GM20431 (cell line): ENCODE measurements around the gene PACRG.

ENCODE experiments used
- in situ Hi-C: fragments of 300-500 bp; cut with MseI, MboI; formaldehyde crosslinking; loops from one replicate; pipeline ENCODE4 v1.15.0; 2020; ENCODE audit warnings: low sequenced_read_pairs; ENCODE audit not compliant: unreplicated experiment

The PACRG gene

DNA sequence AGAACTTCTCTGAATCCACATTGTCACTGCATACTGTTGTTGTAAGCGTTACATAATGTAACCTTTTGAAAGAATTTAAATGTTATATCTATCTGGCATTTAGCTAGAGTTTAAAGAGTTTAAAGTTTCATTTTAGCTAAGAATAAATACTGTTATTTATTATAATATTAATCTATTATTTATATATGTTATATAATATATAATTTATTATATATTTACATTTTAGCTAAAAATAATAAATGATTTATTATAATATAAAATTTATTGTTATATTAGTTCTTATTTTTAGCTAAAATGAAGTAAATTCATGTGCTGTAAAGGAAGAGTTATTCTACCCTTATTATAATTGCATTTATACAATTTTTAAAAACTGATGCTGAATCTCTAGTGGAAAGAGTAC is 431.3 kb downstream of the PACRG start:
- in situ Hi-C loops = no loop called here

DNA sequence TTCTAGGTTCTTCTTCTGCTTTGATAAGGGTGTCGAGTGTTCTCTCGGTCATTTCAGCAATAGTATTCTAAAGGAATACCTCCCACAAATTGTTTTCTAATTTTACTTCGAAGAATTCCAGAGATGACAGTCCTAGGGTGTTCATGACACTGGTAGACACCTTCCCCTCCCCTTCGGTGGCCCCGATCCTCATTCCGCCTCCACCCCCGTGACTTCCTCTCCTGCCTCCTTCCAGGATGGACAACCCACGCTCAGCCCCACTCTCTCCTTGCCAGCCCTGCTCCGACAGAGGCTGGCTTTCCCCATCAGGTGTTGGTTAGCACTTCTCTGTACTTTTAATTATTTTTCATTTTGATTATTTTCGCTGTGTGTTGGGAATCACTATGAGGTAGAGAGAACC is 431.9 kb downstream of the PACRG start:
- in situ Hi-C loops = no loop called here

DNA sequence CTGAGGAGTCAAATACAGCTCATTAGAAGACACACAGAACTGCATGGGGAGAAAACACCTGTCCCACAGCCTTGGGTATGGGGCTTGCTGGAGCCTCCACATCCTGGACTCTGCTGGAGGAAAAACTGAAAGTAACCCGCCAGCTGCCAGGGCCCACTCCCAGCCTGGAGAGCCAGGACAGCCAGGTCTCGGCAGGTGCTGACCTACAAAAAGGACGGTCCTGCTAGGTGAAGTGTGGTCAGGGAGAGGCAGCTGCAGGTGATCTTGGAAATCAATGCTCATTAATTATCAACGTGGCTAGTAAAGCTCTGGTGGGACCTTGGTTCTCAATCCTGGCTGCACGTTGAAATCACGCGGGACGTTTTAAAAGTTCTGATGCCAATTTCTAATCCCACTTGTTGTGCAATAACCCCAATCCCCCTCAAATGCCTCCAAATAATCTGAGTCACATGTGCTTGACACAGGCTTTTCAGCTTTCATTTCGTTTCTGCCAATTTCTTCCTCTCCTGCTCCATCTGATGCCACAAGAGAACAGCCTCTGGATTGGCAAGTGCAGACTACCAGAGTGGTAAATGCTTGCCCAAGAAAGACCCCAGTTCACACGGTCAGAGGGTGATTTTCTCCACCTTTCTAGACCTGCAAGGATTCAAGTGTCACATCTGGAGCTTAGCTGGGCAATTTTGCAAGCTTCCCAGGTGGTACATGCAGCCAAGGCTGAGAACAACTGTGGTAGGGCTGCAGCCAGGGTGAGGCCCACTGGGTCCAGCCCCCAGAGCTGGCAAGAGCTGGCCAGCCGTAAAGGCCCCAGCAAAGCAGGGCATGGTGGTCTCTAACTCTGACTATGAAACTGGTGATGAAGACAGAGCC is 434.5 kb downstream of the PACRG start:
- in situ Hi-C loops = no loop called here

DNA sequence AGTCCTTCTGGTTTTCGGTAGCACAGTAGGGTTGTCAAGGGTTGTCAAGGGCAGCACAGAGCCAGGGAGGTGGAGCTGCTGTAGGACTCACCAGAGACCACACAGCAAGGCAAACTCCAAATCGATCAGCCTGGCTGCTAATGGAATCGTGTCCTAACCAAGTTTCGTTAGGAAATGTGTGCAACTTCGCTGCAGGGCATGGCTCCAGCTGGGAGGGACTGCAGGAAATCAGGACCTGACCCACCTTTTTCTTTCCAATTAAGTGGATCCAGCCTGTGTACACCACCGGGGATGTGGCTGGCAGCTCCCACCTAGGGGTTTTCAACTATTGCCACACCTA is 435.1 kb downstream of the PACRG start:
- in situ Hi-C loops = no loop called here

DNA sequence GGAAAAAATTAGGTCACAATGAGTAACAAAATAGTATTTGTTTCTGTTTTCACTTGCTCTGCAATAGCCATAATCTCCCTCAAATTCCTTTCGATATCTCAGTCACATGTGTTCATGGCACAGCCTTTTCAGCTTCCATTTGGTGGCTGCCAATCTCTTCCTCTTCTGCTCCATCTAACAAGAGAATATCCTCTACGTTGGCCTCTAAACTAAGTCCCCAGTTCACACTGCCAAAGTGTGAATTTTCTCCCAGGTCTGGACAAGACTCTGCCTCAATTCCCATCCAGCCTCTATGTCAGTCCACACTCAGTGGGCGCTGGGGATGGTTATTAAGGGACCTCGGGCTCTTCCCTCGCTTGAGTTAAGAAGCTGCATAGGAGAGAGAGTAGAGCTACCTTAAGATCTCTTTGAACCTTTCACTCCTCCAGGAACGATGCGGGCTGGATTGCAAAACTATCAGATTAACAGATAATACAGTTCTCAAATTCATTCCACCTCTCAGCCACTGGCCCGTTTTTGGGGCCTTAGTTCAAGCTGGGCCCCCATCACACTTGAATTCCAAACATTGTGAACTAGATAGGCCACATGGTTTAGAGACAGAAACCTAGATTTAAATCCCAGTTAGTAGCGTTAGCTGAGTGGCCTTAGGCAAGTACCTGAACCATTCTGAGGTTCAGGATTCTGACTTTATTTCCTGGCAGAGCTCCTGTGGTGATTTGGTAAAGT is 436.6 kb downstream of the PACRG start:
- in situ Hi-C loops = no loop called here

DNA sequence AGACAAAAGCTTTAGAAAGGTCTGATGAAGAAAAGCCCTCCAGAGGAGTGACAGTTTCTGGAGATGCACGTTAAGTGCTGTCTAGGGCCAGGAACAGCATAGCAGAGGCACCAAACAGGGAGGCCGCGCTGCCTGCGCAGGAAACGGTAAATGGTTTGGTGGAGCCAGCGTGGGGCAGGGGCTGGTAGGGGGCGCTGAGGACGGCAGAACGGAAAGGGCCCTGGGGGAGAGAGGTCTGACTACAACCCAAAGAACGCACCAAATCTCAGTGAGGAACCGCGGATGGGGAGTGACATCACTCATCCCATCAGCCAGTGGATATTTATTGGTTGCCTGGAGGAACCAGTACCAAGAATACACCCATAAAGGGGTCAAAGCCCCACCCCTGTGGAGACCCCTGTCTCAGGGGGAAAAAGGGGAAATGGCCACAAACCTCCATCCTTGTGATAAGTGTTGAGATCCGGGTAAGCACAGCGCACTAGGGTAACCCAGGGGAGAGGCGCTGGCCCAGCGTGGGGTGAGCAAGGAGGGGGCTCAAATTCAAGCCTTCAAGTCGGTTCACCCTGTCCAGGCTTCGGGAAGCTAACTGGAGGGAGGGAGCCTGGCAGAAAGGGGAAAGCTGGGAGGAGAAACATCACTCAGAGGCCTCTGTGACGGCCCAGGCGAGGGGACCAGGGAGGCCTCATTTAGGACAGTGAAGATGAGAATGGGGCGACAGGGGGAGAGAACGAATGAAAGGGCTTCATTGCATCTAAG is 437.6 kb downstream of the PACRG start:
- in situ Hi-C loops = no loop called here

DNA sequence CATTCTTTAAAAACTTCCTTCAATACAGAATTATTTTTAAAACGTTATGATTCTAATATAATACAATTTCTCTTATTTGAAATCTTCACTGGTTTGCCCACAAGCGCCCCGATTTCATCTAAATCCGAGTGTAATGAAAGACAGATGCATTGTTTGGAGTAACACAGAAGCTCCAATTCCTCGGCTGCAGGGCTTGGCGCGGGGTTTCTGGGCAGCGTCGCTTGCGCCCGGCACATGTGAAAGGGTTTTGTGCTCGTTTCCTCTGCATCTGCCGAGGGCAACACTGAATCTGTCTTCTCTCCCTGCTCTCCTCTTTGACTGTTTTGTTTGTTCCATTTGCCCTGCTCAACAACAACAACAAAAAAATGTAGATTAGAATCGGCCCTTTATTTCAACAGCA is 438.1 kb downstream of the PACRG start:
- in situ Hi-C loops = no loop called here

DNA sequence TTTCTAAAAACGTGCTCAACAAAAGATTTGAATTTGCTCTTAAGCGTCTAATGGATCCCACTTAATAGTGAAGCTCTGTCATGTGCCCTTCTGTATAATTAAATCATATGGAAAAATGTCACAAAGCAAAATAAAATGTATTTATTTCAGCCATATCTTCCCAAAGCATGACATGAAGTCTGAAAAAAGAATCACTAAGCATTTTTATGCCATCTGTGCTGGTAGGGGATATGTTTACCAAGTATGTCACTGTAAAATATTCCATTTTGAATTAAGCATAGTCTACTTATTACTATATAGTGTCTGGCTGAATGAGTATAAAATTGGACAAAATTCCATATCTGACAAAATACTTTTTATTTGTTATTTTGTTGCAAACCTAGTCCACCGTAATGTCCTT is 438.7 kb downstream of the PACRG start:
- in situ Hi-C loops = no loop called here

DNA sequence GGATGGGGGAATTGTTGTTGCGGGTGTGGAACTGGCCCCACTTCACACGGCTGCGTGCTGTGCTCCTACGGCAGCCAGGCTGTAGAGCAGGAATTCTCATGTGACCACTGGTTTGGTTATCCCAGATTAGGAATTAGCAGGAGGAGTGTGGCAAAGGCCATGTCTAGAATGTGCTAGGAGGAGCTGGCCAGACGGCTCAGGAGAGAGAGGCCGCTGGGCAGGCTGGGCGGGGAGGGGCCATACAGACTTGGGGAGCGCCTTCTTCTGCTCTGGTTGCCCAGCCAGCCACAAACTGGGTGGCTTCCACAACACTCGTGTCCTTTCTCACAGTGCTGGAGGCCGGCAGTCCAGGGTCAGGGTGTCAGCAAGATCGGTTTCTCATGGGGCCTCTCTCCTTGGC is 441.7 kb downstream of the PACRG start:
- in situ Hi-C loops = no loop called here

DNA sequence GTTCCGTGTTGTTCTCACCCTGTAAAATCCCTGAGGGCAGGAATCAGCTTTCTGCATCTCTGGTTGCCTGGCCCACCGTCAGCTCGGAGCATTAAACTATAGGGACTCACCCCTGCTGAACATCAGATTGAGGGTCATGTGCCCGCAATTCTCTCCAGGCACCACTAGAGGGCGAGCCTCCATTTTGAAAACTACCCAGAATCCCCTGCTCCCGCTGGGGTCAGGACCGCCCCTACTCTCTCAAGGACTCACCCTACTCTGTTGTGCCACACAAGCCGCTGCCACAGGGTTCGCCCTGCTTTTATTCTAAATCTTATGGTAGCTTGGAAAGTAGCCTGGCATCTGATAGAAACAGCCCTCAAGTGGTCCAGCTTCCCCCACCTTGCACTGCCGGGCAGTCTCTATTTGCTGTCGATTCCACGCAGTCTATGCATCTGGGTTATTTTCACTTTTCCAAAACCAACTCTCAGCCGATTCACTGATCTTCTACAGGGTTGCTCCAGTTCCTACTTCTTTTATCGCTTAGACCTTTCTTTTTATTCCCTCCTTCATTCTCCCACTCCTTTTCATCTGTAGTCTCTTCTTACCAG is 442.6 kb downstream of the PACRG start:
- in situ Hi-C loops = no loop called here

DNA sequence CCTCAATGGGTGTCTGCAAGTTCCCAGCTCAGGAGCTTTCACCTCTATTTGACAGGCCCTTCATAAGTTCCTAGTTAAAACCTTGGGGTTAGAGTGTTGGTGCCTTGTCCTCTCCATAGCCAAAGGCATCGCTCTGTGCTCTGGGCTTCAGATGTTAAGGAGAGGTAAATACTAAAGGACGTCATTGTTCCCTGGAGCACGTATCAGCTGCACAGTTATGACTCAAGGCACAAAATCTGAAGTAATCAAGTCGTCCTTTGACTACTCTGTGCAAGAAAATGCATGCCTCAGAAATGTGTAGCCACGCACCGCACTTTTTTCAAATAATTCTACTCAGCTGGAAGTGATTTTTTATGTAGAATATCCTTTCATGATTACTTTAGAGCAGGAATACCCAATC is 446.0 kb downstream of the PACRG start:
- in situ Hi-C loops = no loop called here

DNA sequence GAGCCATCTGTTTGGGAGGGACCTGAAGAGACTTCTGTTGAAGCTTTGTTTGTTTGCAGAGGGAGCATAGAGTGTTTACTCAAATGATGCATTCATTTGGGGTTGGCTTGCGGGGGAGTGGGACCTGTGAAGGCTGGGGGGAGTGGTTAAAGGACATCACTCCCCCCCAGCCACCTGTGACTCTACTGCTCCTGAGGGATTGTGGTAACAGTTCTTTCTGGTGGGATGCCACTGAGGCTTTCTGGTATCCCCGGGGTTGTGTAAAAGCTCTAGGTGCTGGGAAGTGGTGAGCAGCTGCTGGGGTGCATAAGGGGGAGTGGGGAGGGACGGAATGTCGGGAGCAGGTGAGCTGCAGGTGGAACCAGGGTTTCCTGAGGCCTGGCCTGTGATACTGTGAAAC is 447.5 kb downstream of the PACRG start:
- in situ Hi-C loops = no loop called here

DNA sequence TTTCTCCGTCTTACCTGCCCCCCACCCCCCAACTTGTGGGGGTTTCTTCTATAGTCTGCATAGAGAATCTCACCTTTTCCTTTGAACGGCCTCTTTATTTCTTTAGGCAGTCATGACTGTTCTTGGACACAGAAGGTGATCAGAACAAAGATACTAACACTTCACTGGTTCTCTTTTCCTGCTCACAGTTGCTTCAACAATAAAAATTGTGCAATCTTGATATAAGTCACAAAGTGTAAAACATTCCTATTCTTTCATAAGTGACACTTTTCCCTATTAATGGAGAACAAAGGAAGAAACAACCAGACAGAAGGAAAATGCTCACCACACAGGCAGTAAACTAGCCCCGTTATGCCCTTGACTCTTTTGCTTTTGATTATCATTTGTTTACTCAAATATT is 448.3 kb downstream of the PACRG start:
- in situ Hi-C loops = no loop called here

DNA sequence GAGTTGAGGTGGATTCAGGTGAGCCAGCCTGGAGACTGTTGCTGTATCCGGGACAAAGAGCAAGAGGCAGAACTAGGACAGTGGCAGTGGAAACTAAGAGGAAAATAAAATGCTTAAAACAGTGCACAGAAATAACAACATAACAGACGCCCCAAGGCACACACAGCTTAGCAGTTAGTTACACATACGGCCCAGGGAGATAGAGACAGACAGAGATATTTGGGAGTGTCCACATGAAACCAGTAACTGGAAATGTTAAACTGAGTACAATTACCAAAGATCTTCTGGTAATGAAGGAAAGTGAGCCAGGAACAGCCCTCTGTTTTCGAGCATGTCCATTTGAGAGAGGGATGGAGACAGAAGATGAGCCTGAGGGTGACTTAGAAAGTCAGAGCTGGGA is 449.2 kb downstream of the PACRG start:
- in situ Hi-C loops = no loop called here

DNA sequence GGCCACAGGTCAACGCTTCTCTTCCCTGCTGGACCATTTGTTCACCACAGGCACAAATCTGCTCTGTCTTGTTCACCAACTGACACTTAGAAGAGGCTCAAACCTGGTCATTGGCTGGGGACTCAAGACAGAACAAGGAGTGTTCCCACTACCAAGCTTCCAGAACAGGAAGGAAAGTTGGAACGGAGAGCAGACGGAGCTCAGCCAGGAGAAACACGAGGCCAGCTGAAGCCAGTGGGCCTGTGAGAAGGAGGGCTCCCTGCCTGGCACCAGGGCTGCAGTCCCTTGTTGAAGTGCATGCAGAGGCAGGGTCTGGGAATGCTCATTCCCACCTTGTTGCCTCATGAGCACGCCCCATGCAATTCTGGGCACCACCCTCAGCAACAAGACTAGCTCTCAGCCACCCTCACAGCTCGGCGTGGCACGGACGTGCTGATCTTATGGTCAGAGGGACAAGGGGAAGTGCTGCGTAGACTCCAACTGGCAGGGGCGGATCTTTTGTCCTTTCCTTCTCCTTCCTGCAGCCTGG is 450.2 kb downstream of the PACRG start:
- in situ Hi-C loops = no loop called here

DNA sequence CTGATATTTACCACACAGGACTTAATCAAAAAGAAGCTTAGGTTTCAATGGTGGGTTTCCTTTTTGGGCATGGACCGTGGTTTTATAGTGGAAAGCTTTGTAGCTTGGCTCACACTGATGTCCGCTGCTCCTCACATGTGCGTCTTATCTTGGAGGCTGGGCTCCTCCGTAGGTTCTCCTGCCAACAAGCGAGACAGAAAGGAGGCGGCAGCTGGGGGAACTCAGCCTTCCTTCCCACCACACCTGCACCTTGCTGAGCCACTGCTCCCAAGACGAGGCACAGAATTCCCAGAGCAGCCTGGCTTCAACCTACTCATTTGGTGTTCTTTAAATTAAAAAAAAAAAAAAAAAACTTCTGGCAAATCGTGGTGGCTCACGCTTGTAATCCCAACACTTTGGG is 451.3 kb downstream of the PACRG start:
- in situ Hi-C loops = no loop called here

DNA sequence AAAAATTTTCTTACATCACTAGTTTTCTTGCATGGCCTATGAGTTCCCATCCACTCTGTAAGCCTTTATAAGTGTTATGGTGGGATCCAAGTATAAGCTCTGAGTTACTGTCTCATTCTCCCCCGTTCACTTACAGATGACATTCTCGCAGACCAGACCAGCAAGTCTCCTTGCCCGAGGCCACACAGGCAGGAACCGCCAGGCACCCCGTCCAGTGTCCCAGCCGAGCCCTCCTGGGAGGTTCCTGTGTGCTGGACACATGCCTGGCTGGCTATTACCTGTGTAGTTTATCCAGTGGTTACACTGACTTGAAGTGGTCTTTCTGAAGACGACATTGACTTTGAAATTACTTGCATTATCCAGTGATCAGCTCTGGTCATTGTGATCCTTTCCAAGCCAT is 451.9 kb downstream of the PACRG start:
- in situ Hi-C loops = no loop called here

DNA sequence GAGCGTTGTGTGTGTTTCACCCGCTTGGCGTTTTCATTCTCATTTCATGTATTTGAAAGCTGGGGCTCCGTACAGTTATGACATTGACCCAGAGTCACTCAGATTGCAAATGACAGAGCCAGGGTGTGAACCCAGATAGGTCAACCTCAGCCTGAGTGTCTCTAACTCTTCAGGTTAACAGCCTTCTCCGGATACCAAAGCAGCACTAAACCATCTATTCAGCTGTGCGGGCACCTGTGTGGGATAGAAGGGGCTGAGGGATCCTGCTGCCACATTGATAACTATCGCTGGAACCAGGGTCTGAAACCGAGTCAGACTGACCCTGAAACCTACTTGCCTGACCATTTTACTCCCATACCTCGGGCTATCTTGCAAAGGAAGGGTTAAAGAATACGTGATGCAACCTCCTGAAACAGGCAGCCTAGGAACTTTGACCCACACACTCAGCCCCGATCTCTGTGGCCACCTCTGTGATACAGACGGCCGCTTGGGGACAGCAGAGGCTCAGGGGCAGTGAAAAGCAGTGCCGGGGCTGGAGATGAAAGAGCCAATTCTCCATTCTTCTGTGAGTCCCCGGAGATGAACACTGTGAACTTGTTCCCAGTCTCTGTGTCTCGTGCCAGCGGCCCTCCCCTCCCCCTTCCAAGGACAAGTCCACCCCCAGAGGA is 453.2 kb downstream of the PACRG start:
- in situ Hi-C loops = no loop called here

DNA sequence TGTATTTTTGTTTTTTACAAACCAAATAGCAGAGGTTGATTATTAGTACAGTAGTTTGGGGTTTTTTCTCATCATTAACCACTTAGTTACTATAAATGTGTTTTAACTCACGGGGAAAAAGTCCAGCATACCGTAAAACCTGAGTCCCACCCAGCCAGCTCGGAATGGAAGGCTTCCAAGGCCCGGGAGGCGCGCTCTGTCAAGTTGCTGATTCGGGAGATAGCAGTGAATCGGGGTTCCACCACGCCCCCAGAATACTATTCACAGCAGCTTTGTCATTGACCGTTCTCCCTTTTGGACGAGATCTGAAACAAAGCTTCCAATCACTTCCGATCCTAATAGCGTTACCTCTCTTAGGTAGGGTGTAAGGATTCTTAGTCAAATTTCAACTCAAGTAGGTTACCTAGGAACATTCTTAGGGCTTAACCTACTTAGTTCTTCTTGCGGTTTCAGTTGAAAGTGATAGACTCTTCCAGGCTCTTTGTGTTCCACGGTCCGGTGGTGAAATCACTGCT is 453.9 kb downstream of the PACRG start:
- in situ Hi-C loops = no loop called here

DNA sequence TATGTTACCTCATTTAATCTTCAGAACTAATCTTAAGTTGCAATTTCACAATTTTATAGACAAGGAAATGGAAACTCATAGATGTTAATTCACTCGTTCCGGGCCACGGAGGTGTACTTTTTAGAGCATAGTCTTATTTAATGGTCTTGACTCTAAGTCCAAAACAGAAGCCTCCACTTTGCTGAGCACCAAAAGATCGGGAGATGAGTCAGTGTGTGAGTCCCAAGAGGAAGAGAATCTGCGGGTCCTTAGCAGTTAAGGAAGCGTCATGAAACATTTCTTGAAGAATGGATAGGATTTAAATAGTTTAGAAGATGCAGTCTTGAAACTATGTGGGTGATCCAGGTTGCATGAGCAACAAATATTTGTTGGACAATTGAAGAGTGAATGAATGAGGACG is 454.9 kb downstream of the PACRG start:
- in situ Hi-C loops = no loop called here
